HepG2 (cell line): Measurements from ENCODE around the gene CAPN7.

Experiments used
- EHMT2 ChIP-seq: fragments of 200-600 bp; sonication (generic); IDR thresholded peaks from 2 replicates; pipeline ENCODE4 v1.7.0; 2017; ENCODE audit warnings: antibody characterized with exemption, low read depth, low read length, borderline replicate concordance
- EP300 ChIP-seq, 3 experiments: sonication (generic) in 1 of 3; formaldehyde crosslinking in 1 of 3; IDR thresholded peaks; 2 replicates each; pipeline versions ENCODE4 v1.5.1 to v1.6.1; 2011 to 2020; ENCODE audit warnings: low read depth in 2 of 3, low read length in 2 of 3, borderline replicate concordance in 1 of 3, improper control_type of control experiment in 1 of 3, mild to moderate bottlenecking in 1 of 3, missing genetic modification reagents in 1 of 3, moderate library complexity in 1 of 3
- FOXA1 ChIP-seq, 2 experiments: fragments of 450-650 bp in 1 of 2; sonication (generic) in 1 of 2; formaldehyde crosslinking in 1 of 2; IDR thresholded peaks; 2 replicates each; pipeline versions ENCODE4 v1.4.0 to v1.6.1; 2016 to 2020; ENCODE audit warnings: missing genetic modification reagents in 1 of 2
- HNF4G ChIP-seq, 2 experiments: sonication (generic) in 1 of 2; formaldehyde crosslinking in 1 of 2; IDR thresholded peaks; 2 replicates each; pipeline versions ENCODE4 v1.4.0 to v1.6.1; 2011 to 2020; ENCODE audit warnings: borderline replicate concordance in 2 of 2, low read depth in 2 of 2, mild to moderate bottlenecking in 2 of 2, low read length in 1 of 2, missing genetic modification reagents in 1 of 2, moderate library complexity in 1 of 2
- MEIS2 ChIP-seq: sonication (generic); formaldehyde crosslinking; IDR thresholded peaks from 2 replicates; pipeline ENCODE4 v1.9.0; 2021; ENCODE audit warnings: mild to moderate bottlenecking, missing genetic modification reagents
- PHF5A ChIP-seq: IDR thresholded peaks from one replicate; pipeline ENCODE4 v1.6.1; 2018; ENCODE audit warnings: low read depth, missing genetic modification reagents; ENCODE audit not compliant: unreplicated experiment
- TARDBP ChIP-seq: sonication (generic); formaldehyde crosslinking; IDR thresholded peaks from 2 replicates; pipeline ENCODE4 v1.8.0; 2022; ENCODE audit warnings: mild to moderate bottlenecking, missing genetic modification reagents
- TEAD3 ChIP-seq: optimal IDR thresholded peaks from 2 replicates; pipeline ENCODE3; 2016; ENCODE audit warnings: borderline replicate concordance
- ZNF350 ChIP-seq: sonication (generic); formaldehyde crosslinking; IDR thresholded peaks from 2 replicates; pipeline ENCODE4 v1.4.0; 2020; ENCODE audit warnings: mild to moderate bottlenecking, low read depth, missing genetic modification reagents, borderline replicate concordance
- ZNF746 ChIP-seq: sonication (generic); formaldehyde crosslinking; IDR thresholded peaks from 2 replicates; pipeline ENCODE4 v1.8.0; 2022; ENCODE audit warnings: mild to moderate bottlenecking, missing genetic modification reagents
- TF ChIP-seq, protein P1 (sequence below): sonication (generic); formaldehyde crosslinking; IDR thresholded peaks from 2 replicates; pipeline ENCODE4 v1.5.0; 2020; ENCODE audit warnings: mild to moderate bottlenecking, missing genetic modification reagents, moderate library complexity
- TF ChIP-seq, protein P2 (sequence below): sonication (generic); formaldehyde crosslinking; IDR thresholded peaks from 2 replicates; pipeline ENCODE4 v1.4.0; 2020; ENCODE audit warnings: missing genetic modification reagents, borderline replicate concordance
- TF ChIP-seq, protein P3 (sequence below): sonication (generic); formaldehyde crosslinking; IDR thresholded peaks from 2 replicates; pipeline ENCODE4 v1.4.0; 2020; ENCODE audit warnings: missing genetic modification reagents
- TF ChIP-seq, protein P4 (sequence below): sonication (generic); formaldehyde crosslinking; IDR thresholded peaks from 2 replicates; pipeline ENCODE4 v1.5.1; 2020; ENCODE audit warnings: missing genetic modification reagents, mild to moderate bottlenecking, borderline replicate concordance

DNA sequence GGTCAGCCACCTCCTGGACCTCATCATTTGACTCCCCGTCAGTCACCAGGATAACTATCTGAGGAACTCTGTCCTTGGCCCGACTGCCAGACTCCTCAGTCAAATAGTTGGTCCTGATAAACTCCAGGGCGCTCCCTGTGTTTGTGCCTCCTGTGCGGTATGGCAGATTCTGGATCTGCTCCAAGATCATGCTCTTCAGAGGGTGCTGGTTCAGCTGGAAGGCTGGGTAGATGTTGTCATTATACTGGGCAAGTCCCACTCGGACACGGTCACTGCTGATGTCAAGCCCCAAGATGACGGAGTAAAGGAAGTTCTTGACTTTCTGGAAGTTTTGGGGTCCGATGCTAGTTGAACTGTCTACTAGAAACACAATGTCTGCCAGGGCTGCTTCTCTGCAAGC lies 31.1 kb upstream of the CAPN7 start:
- TF ChIP-seq ZNF746 = no peak
- TF ChIP-seq, protein P1, sequence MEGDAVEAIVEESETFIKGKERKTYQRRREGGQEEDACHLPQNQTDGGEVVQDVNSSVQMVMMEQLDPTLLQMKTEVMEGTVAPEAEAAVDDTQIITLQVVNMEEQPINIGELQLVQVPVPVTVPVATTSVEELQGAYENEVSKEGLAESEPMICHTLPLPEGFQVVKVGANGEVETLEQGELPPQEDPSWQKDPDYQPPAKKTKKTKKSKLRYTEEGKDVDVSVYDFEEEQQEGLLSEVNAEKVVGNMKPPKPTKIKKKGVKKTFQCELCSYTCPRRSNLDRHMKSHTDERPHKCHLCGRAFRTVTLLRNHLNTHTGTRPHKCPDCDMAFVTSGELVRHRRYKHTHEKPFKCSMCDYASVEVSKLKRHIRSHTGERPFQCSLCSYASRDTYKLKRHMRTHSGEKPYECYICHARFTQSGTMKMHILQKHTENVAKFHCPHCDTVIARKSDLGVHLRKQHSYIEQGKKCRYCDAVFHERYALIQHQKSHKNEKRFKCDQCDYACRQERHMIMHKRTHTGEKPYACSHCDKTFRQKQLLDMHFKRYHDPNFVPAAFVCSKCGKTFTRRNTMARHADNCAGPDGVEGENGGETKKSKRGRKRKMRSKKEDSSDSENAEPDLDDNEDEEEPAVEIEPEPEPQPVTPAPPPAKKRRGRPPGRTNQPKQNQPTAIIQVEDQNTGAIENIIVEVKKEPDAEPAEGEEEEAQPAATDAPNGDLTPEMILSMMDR (CRISPR knock-in tag) = no peak
- no peak for TF ChIP-seq MEIS2 (CRISPR knock-in tag)
- no peak for TF ChIP-seq ZNF350 (CRISPR knock-in tag)
- TF ChIP-seq HNF4G (IDR thresholded peaks at IDR 0.05; ENCODE audit: borderline replicate concordance, low read depth, low read length) = no peak
- TF ChIP-seq HNF4G (CRISPR knock-in tag; IDR thresholded peaks at IDR 0.05; ENCODE audit: borderline replicate concordance, low read depth) = no peak
- TF ChIP-seq EHMT2 = no peak
- no peak for TF ChIP-seq EP300 (IDR thresholded peaks at IDR 0.05; ENCODE audit: low read depth in 2 of 2, low read length in 2 of 2)
- no peak for TF ChIP-seq EP300 (CRISPR knock-in tag; IDR thresholded peaks at IDR 0.05; ENCODE audit: borderline replicate concordance)
- TF ChIP-seq FOXA1 (IDR thresholded peaks at IDR 0.05) = no peak
- TF ChIP-seq FOXA1 (CRISPR knock-in tag; IDR thresholded peaks at IDR 0.05) = no peak
- TF ChIP-seq, protein P2, sequence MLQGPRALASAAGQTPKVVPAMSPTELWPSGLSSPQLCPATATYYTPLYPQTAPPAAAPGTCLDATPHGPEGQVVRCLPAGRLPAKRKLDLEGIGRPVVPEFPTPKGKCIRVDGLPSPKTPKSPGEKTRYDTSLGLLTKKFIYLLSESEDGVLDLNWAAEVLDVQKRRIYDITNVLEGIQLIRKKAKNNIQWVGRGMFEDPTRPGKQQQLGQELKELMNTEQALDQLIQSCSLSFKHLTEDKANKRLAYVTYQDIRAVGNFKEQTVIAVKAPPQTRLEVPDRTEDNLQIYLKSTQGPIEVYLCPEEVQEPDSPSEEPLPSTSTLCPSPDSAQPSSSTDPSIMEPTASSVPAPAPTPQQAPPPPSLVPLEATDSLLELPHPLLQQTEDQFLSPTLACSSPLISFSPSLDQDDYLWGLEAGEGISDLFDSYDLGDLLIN (CRISPR knock-in tag) = no peak
- TF ChIP-seq TEAD3 = no peak
- no peak for TF ChIP-seq PHF5A
- no peak for TF ChIP-seq TARDBP (CRISPR knock-in tag)
- TF ChIP-seq, protein P3, sequence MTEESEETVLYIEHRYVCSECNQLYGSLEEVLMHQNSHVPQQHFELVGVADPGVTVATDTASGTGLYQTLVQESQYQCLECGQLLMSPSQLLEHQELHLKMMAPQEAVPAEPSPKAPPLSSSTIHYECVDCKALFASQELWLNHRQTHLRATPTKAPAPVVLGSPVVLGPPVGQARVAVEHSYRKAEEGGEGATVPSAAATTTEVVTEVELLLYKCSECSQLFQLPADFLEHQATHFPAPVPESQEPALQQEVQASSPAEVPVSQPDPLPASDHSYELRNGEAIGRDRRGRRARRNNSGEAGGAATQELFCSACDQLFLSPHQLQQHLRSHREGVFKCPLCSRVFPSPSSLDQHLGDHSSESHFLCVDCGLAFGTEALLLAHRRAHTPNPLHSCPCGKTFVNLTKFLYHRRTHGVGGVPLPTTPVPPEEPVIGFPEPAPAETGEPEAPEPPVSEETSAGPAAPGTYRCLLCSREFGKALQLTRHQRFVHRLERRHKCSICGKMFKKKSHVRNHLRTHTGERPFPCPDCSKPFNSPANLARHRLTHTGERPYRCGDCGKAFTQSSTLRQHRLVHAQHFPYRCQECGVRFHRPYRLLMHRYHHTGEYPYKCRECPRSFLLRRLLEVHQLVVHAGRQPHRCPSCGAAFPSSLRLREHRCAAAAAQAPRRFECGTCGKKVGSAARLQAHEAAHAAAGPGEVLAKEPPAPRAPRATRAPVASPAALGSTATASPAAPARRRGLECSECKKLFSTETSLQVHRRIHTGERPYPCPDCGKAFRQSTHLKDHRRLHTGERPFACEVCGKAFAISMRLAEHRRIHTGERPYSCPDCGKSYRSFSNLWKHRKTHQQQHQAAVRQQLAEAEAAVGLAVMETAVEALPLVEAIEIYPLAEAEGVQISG (CRISPR knock-in tag) = no peak
- TF ChIP-seq, protein P4, sequence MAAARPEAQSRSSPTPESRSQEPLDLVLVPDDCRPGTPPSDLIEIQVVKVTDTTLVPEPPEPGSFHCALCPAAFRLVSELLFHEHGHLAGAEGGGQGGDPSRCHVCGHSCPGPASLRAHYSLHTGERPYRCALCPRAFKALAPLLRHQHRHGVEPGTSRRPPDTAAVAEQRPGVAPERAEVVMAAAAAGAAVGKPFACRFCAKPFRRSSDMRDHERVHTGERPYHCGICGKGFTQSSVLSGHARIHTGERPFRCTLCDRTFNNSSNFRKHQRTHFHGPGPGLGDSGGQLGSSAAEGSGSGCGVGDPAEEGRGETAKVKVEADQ (CRISPR knock-in tag) = no peak
